IMR-90 (cell line): ENCODE measurements around the gene NDUFB11. TPM values are rescaled to one million over a fixed set of nuclear protein-coding genes. Genes with fewer than 3 reads are reported as not detected.

ENCODE experiments used
- ATAC-seq: fragments of 200-7000 bp; cut with Tn5 transposase; 2 replicates; pipeline ENCODE4 v1.9.1; 2020; ENCODE audit warnings: low read depth, mild to moderate bottlenecking, moderate library complexity
- BruUV-seq: library from RNA; stranded (reverse); fragments of 400-500 nt; replicated peaks from 2 replicates; lab custom pipeline; 2021; lab: Mats Ljungman, UMichigan
- CTCF ChIA-PET: fragments of 300-600 bp; formaldehyde crosslinking; extraction: SDS; loops from one replicate; lab custom pipeline; 2021; ENCODE audit warnings: antibody characterized with exemption; lab: Yijun Ruan, JAX
- POLR2A ChIA-PET: fragments of 300-600 bp; sonication (Branson Sonifier 250); formaldehyde crosslinking; loops from one replicate; lab custom pipeline; 2022; ENCODE audit warnings: antibody characterized with exemption; ENCODE audit not compliant: unreplicated experiment; lab: Charles Lee
- DNase-seq: peaks from one replicate; pipeline ENCODE4 v3.0.0; 2013
- H2AFZ ChIP-seq: replicated peaks from 2 replicates; pipeline ENCODE3; 2013; ENCODE audit warnings: low read length, mild to moderate bottlenecking; ENCODE audit not compliant: poor library complexity
- H2AK5ac ChIP-seq: 2 replicates; pipeline ENCODE4 v1.6.1; 2013; ENCODE audit warnings: low read depth, low read length, inconsistent platforms
- H2AK9ac ChIP-seq: replicated peaks from 2 replicates; pipeline ENCODE3; 2013; ENCODE audit warnings: mild to moderate bottlenecking, low read depth, low read length, moderate library complexity; ENCODE audit not compliant: poor library complexity
- H2BK120ac ChIP-seq: 2 replicates; pipeline ENCODE4 v1.6.1; 2013; ENCODE audit warnings: low read depth, low read length, inconsistent platforms
- H2BK15ac ChIP-seq: 3 replicates; pipeline ENCODE4 v1.6.1; 2013; ENCODE audit warnings: low read depth, low read length, inconsistent platforms
- H2BK20ac ChIP-seq: 2 replicates; pipeline ENCODE4 v1.6.1; 2013; ENCODE audit warnings: low read depth, mild to moderate bottlenecking, inconsistent platforms, low read length, moderate library complexity
- H2BK5ac ChIP-seq: 2 replicates; pipeline ENCODE4 v1.6.1; 2013; ENCODE audit warnings: mild to moderate bottlenecking, low read depth, low read length, inconsistent platforms; ENCODE audit not compliant: poor library complexity, severe bottlenecking
- H3K14ac ChIP-seq: replicated peaks from 2 replicates; pipeline ENCODE4 v1.6.1; 2013; ENCODE audit warnings: low read depth, low read length, inconsistent platforms
- H3K18ac ChIP-seq: 2 replicates; pipeline ENCODE4 v1.6.1; 2013; ENCODE audit warnings: low read depth, low read length, control low read depth
- H3K23ac ChIP-seq: 2 replicates; pipeline ENCODE4 v1.6.1; 2013; ENCODE audit warnings: low read depth, low read length, inconsistent platforms
- H3K27ac ChIP-seq: 2 replicates; pipeline ENCODE4 v1.5.1; 2013; ENCODE audit warnings: mild to moderate bottlenecking, control low read depth, low read length; ENCODE audit not compliant: insufficient read depth
- H3K27me3 ChIP-seq: 2 replicates; pipeline ENCODE4 v1.6.1; 2013; ENCODE audit warnings: low read length; ENCODE audit not compliant: control insufficient read depth, insufficient read depth
- H3K36me3 ChIP-seq: 2 replicates; pipeline ENCODE4 v1.6.1; 2013; ENCODE audit warnings: low read length, mixed read lengths; ENCODE audit not compliant: control insufficient read depth, insufficient read depth
- H3K4ac ChIP-seq: 2 replicates; pipeline ENCODE4 v1.6.1; 2013; ENCODE audit warnings: low read depth, low read length, inconsistent platforms
- H3K4me1 ChIP-seq: 2 replicates; pipeline ENCODE4 v1.6.1; 2013; ENCODE audit warnings: low read length, mixed read lengths; ENCODE audit not compliant: control insufficient read depth, insufficient read depth
- H3K4me2 ChIP-seq: 2 replicates; pipeline ENCODE4 v1.6.1; 2013; ENCODE audit warnings: low read depth, mild to moderate bottlenecking, control low read depth, low read length, moderate library complexity
- H3K4me3 ChIP-seq: 2 replicates; pipeline ENCODE4 v1.5.1; 2013; ENCODE audit warnings: low read depth, mild to moderate bottlenecking, control low read depth, low read length, moderate library complexity; ENCODE audit not compliant: insufficient read depth
- H3K56ac ChIP-seq: 2 replicates; pipeline ENCODE4 v1.6.1; 2013; ENCODE audit warnings: low read length, inconsistent platforms; ENCODE audit not compliant: insufficient read depth; ENCODE audit errors: extremely low read depth
- H3K79me1 ChIP-seq, 2 experiments: 2 replicates each; pipeline ENCODE4 v1.6.1; 2013; ENCODE audit warnings: low read length in 2 of 2, inconsistent platforms in 1 of 2, low read depth in 1 of 2
- H3K9ac ChIP-seq: 2 replicates; pipeline ENCODE4 v1.6.1; 2013; ENCODE audit warnings: low read depth, low read length, control low read depth
- H3K9me1 ChIP-seq: 2 replicates; pipeline ENCODE4 v1.6.1; 2013; ENCODE audit warnings: low read length, inconsistent platforms; ENCODE audit not compliant: insufficient read depth
- H3K9me3 ChIP-seq: 2 replicates; pipeline ENCODE4 v1.6.1; 2013; ENCODE audit warnings: low read length; ENCODE audit not compliant: control insufficient read depth, insufficient read depth
- H4K20me1 ChIP-seq: 2 replicates; pipeline ENCODE4 v1.6.1; 2013; ENCODE audit warnings: low read length, inconsistent platforms; ENCODE audit not compliant: insufficient read depth
- H4K5ac ChIP-seq: 2 replicates; pipeline ENCODE4 v1.6.1; 2013; ENCODE audit warnings: mild to moderate bottlenecking, low read depth, low read length, control low read depth
- H4K8ac ChIP-seq, 2 experiments: 2 replicates each; pipeline ENCODE4 v1.6.1; 2013; ENCODE audit warnings: low read depth in 2 of 2, low read length in 2 of 2, control low read depth in 1 of 2, inconsistent platforms in 1 of 2
- H4K91ac ChIP-seq: 2 replicates; pipeline ENCODE4 v1.6.1; 2013; ENCODE audit warnings: low read depth, low read length, inconsistent platforms; ENCODE audit not compliant: insufficient read depth
- BHLHE40 ChIP-seq: fragments of 150-350 bp; IDR thresholded peaks from 2 replicates; pipeline ENCODE4 v1.6.1; 2016; ENCODE audit warnings: mild to moderate bottlenecking, low read depth, low read length
- CEBPB ChIP-seq: IDR thresholded peaks from 2 replicates; pipeline ENCODE4 v1.6.1; 2012; ENCODE audit warnings: low read depth, low read length, improper control_type of control experiment
- CHD1 ChIP-seq: IDR thresholded peaks from 2 replicates; pipeline ENCODE4 v1.6.1; 2012; ENCODE audit warnings: low read depth, low read length, improper control_type of control experiment
- FOS ChIP-seq: fragments of 150-350 bp; IDR thresholded peaks from 2 replicates; pipeline ENCODE4 v1.6.1; 2016; ENCODE audit warnings: low read depth, low read length
- MAFK ChIP-seq: IDR thresholded peaks from 2 replicates; pipeline ENCODE4 v1.6.1; 2012; ENCODE audit warnings: low read depth, low read length, improper control_type of control experiment
- MAZ ChIP-seq: IDR thresholded peaks from 2 replicates; pipeline ENCODE4 v1.6.1; 2012; ENCODE audit warnings: low read depth, mild to moderate bottlenecking, low read length, improper control_type of control experiment, moderate library complexity, borderline replicate concordance
- MXI1 ChIP-seq: IDR thresholded peaks from 2 replicates; pipeline ENCODE4 v1.6.1; 2012; ENCODE audit warnings: low read depth, mild to moderate bottlenecking, low read length, moderate library complexity, borderline replicate concordance
- NFE2L2 ChIP-seq: fragments of 150-350 bp; IDR thresholded peaks from 2 replicates; pipeline ENCODE4 v1.6.1; 2016; ENCODE audit warnings: low read depth, mild to moderate bottlenecking, low read length
- POLR2A ChIP-seq: IDR thresholded peaks from 2 replicates; pipeline ENCODE4 v1.6.1; 2012; ENCODE audit warnings: mild to moderate bottlenecking, low read depth, low read length
- RAD21 ChIP-seq: IDR thresholded peaks from 2 replicates; pipeline ENCODE4 v1.6.1; 2012; ENCODE audit warnings: low read length, improper control_type of control experiment
- RCOR1 ChIP-seq: IDR thresholded peaks from 2 replicates; pipeline ENCODE4 v1.6.1; 2012; ENCODE audit warnings: mild to moderate bottlenecking, low read length, improper control_type of control experiment; ENCODE audit not compliant: insufficient replicate concordance
- RFX5 ChIP-seq: IDR thresholded peaks from 2 replicates; pipeline ENCODE4 v1.8.0; 2012; ENCODE audit warnings: low read depth, mild to moderate bottlenecking, low read length, moderate library complexity
- SMC3 ChIP-seq: fragments of 150-350 bp; IDR thresholded peaks from 2 replicates; pipeline ENCODE4 v1.6.1; 2016; ENCODE audit warnings: low read depth, mild to moderate bottlenecking, antibody characterized with exemption, low read length, moderate library complexity
- WGBS, 2 experiments: methylation state at CpG; one replicate each; pipeline versions ENCODE4 v1.1.5 to v1.1.7; 2013; ENCODE audit warnings: missing lambda C conversion rate in 2 of 2; ENCODE audit not compliant: insufficient read length in 1 of 2; ENCODE audit errors: extremely low coverage in 2 of 2; 5-methylcytosine and 5-hydroxymethylcytosine counted together
- dilution Hi-C: fragments of 300-500 bp; cut with HindIII; formaldehyde crosslinking; loops from one replicate; pipeline ENCODE4 v1.14.3; 2018; ENCODE audit warnings: low sequenced_read_pairs; ENCODE audit not compliant: unreplicated experiment
- in situ Hi-C: fragments of 300-500 bp; cut with MboI; formaldehyde crosslinking; loops from 3 replicates; pipeline ENCODE4 v1.14.3; 2019; ENCODE audit warnings: low sequenced_read_pairs, inconsistent platforms, mixed read lengths
- intact Hi-C: fragments of 100-400 bp; cut with micrococcal nuclease; formaldehyde crosslinking; loops from 2 replicates; pipeline ENCODE4 v1.10.0; 2022
- polyA plus RNA-seq, 3 experiments: library from polyadenylated mRNA; depleted of rRNA; stranded (reverse); fragments of >200 nt; gene quantifications; 2 replicates each; pipeline ENCODE4 v1.2.3, GENCODE V29; 2012; ENCODE audit warnings: low replicate concordance in 1 of 3
- total RNA-seq: library from RNA; depleted of rRNA; stranded (reverse); fragments of >200 nt; gene quantifications from 2 replicates; pipeline ENCODE4 v1.2.3, GENCODE V29; 2012
- TF ChIP-seq, protein P1 (sequence below): fragments of 150-350 bp; IDR thresholded peaks from 2 replicates; pipeline ENCODE4 v1.6.1; 2017; ENCODE audit warnings: mild to moderate bottlenecking, antibody characterized with exemption, low read length, low read depth
- TF ChIP-seq, protein P2 (sequence below): fragments of 150-350 bp; IDR thresholded peaks from 2 replicates; pipeline ENCODE4 v1.6.1; 2016; ENCODE audit warnings: low read depth, mild to moderate bottlenecking, low read length, moderate library complexity, borderline replicate concordance
- TF ChIP-seq, protein P3 (sequence below): conservative IDR thresholded peaks from 2 replicates; pipeline ENCODE4 v1.5.1; 2012; ENCODE audit warnings: mild to moderate bottlenecking, low read depth, low read length, improper control_type of control experiment

The NDUFB11 gene
- total and polyA plus RNA-seq, 2 of the 4 experiments (the other 2 are of a cell fraction) = 17.0 to 58.3 TPM

DNA sequence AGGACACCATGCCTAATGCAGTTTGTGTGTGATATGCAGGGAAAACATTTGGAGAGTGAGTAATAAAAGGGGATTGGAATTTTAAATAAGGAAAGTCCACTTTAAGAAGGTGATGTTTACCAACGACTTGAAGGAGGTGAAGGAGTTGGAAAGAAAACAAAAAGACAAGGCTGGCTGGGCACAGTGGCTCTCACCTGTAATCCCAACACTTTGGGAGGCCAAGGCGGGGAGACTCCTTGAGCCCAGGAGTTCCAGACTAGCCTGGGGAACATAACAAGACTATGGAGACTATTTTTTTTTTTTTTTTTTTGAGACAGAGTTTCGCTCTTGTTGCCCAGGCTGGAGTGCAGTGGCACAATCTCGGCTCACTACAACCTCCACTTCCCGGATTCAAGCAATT lies 11.0 kb downstream of the NDUFB11 start:
- intact Hi-C loops = no loop called here
- POLR2A ChIA-PET = no interaction called here
- H3K36me3 ChIP-seq = no peaks in the 10 kb centered on the region
- H3K9me1 ChIP-seq = no peaks in the 10 kb centered on the region
- no peaks in the 10 kb centered on the region for H4K20me1 ChIP-seq
- H2AK5ac ChIP-seq = no peak overlapping the region
- no peak overlapping the region for H2AK9ac ChIP-seq
- DNase-seq (no peak), ATAC-seq (no peak)
- H3K9ac ChIP-seq = no peak overlapping the region
- in situ Hi-C loops = no loop called here
- H3K18ac ChIP-seq = no peak overlapping the region
- H2BK15ac ChIP-seq = no peak overlapping the region
- H3K4me1 ChIP-seq = no peaks in the 10 kb centered on the region
- H4K91ac ChIP-seq = no peak overlapping the region
- H2BK20ac ChIP-seq = no peak overlapping the region
- H3K4me2 ChIP-seq = no peak overlapping the region
- no peak overlapping the region for H3K23ac ChIP-seq
- H2BK120ac ChIP-seq = no peak overlapping the region
- no CpG with 5 or more reads among the region's 5 CpGs for WGBS, 2 experiments
- no peak overlapping the region for H2BK5ac ChIP-seq
- H3K27me3 ChIP-seq = no peaks in the 10 kb centered on the region; the same call in 1 of the 2 replicates
- H3K4ac ChIP-seq = no peak overlapping the region
- no peak overlapping the region for H3K14ac ChIP-seq
- peaks cover 0 to 2% of the 10 kb centered on the region in 2 experiments; a peak in 3 of 4 replicates for H3K79me1 ChIP-seq
- no TSS peak for BruUV-seq
- H4K5ac ChIP-seq = no peak overlapping the region
- H2AFZ ChIP-seq = no peak overlapping the region
- H3K4me3 ChIP-seq = no peak overlapping the region
- dilution Hi-C loops = no loop called here
- H3K27ac ChIP-seq = no peak overlapping the region
- no peak overlapping the region for H4K8ac ChIP-seq
- CTCF ChIA-PET = interaction anchor here (0.6 kb wide), 2 partner anchors 114 to 261 kb away, joined by 3 read pairs; no protein-coding TSS in a partner anchor
- TF ChIP-seq, protein P1, sequence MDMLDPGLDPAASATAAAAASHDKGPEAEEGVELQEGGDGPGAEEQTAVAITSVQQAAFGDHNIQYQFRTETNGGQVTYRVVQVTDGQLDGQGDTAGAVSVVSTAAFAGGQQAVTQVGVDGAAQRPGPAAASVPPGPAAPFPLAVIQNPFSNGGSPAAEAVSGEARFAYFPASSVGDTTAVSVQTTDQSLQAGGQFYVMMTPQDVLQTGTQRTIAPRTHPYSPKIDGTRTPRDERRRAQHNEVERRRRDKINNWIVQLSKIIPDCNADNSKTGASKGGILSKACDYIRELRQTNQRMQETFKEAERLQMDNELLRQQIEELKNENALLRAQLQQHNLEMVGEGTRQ = no peak
- TF ChIP-seq RCOR1 = no peak
- TF ChIP-seq BHLHE40 = no peak
- TF ChIP-seq RFX5 = no peak
- no peak for TF ChIP-seq CEBPB
- TF ChIP-seq, protein P2, sequence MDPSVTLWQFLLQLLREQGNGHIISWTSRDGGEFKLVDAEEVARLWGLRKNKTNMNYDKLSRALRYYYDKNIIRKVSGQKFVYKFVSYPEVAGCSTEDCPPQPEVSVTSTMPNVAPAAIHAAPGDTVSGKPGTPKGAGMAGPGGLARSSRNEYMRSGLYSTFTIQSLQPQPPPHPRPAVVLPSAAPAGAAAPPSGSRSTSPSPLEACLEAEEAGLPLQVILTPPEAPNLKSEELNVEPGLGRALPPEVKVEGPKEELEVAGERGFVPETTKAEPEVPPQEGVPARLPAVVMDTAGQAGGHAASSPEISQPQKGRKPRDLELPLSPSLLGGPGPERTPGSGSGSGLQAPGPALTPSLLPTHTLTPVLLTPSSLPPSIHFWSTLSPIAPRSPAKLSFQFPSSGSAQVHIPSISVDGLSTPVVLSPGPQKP = no peak
- TF ChIP-seq CHD1 = no peak
- no peak for TF ChIP-seq POLR2A
- no peak for TF ChIP-seq MXI1
- TF ChIP-seq MAZ = no peak
- TF ChIP-seq RAD21 = no peak
- TF ChIP-seq, protein P3, sequence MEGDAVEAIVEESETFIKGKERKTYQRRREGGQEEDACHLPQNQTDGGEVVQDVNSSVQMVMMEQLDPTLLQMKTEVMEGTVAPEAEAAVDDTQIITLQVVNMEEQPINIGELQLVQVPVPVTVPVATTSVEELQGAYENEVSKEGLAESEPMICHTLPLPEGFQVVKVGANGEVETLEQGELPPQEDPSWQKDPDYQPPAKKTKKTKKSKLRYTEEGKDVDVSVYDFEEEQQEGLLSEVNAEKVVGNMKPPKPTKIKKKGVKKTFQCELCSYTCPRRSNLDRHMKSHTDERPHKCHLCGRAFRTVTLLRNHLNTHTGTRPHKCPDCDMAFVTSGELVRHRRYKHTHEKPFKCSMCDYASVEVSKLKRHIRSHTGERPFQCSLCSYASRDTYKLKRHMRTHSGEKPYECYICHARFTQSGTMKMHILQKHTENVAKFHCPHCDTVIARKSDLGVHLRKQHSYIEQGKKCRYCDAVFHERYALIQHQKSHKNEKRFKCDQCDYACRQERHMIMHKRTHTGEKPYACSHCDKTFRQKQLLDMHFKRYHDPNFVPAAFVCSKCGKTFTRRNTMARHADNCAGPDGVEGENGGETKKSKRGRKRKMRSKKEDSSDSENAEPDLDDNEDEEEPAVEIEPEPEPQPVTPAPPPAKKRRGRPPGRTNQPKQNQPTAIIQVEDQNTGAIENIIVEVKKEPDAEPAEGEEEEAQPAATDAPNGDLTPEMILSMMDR = no peak
- TF ChIP-seq MAFK = no peak
- TF ChIP-seq NFE2L2 = no peak
- TF ChIP-seq SMC3 = no peak
- TF ChIP-seq FOS = no peak
- H3K56ac ChIP-seq = no peak overlapping the region
- H3K9me3 ChIP-seq = no peaks in the 10 kb centered on the region
